NCI-H748 (cell line): ENCODE data around the gene TMEM80.
A peak's percentile ranks its signal among the peaks of the same experiment; 100 is the strongest.
"Not testable (repeated sequence)": the region's sequence is repeated elsewhere in the genome, so short reads cannot be mapped to it uniquely, and the experiment has no call there.

Experiments
- DNase-seq: peaks from one replicate; lab custom pipeline; 2025; ENCODE audit not compliant: unreplicated experiment; lab: John Stamatoyannopoulos, UW

TMEM80 gene

DNA sequence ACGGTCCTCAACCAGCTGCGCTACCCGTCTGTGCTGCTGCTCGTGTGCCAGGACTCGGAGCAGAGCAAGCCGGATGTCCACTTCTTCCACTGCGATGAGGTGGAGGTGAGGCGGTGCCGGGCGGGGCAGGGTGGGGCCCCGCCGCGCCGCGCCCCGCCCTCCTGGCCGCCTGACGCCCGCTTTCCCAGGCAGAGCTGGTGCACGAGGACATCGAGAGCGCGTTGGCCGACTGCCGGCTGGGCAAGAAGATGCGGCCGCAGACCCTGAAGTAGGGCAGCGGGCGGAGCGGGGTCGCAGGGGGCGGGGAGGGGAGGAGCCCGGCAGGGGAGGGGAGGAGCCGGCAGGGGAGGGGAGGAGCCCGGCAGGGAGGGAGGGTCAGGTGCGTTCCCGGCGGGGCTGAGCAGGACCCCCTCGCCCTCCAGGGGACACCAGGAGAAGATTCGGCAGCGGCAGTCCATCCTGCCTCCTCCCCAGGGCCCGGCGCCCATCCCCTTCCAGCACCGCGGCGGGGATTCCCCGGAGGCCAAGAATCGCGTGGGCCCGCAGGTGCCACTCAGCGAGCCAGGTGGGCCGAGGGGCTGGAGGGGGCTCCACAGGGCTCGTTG is 25.1 kb downstream of the TMEM80 start:
- peak; percentile 90 for DNase-seq

DNA sequence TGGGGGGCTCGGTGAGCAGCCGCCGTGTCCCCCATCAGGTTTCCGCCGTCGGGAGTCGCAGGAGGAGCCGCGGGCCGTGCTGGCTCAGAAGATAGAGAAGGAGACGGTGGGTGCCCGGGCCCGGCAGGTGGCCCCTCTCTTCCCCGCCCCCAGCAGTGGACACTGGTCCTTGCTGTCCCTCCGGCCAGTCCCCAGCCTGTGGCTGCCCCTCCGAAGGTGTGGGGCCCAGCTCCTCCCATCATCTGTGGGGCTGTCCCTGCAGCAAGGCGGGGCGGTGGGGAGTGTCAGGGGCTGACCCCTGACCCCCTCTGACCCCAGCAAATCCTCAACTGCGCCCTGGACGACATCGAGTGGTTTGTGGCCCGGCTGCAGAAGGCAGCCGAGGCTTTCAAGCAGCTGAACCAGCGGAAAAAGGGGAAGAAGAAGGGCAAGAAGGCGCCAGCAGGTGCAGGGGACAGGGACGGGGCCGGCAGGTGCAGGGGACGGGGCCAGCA is 25.7 kb downstream of the TMEM80 start:
- peak; percentile 51 for DNase-seq

DNA sequence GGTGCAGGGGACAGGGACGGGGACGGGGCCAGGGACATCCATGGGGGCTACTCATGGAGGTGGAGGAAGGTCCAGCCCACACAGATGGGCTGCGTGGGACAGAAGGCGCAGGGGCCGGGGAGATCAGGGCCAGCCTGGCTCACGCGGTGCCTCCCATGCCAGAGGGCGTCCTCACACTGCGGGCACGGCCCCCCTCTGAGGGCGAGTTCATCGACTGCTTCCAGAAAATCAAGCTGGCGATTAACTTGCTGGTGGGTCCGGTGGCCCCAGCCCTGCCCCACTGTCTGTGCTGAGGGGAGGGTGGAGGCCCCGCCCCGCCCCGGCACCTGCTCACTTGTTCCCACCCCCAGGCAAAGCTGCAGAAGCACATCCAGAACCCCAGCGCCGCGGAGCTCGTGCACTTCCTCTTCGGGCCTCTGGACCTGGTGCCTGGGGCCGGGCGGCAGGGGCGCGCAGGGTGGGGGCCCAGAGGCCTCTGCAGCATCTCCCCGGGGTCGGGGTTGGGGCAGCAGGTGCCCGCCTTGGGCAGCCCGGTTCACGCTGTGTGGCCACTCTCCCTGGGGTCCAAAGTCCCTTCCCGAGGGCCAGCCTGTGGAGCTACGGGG is 26.2 kb downstream of the TMEM80 start:
- peak; percentile 76 for DNase-seq

DNA sequence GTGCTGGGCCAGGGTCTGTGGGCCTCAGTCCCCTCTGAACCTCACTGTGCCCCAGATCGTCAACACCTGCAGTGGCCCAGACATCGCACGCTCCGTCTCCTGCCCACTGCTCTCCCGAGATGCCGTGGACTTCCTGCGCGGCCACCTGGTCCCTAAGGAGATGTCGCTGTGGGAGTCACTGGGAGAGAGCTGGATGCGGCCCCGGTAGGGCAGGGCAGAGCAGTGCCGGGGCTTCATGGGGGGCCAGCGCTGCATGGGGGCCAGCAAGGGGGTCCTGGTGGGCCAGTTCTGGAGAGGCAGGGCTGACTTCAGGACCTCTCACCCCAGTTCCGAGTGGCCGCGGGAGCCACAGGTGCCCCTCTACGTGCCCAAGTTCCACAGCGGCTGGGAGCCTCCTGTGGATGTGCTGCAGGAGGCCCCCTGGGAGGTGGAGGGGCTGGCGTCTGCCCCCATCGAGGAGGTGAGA is 26.8 kb downstream of the TMEM80 start:
- DNase-seq, result no peak

DNA sequence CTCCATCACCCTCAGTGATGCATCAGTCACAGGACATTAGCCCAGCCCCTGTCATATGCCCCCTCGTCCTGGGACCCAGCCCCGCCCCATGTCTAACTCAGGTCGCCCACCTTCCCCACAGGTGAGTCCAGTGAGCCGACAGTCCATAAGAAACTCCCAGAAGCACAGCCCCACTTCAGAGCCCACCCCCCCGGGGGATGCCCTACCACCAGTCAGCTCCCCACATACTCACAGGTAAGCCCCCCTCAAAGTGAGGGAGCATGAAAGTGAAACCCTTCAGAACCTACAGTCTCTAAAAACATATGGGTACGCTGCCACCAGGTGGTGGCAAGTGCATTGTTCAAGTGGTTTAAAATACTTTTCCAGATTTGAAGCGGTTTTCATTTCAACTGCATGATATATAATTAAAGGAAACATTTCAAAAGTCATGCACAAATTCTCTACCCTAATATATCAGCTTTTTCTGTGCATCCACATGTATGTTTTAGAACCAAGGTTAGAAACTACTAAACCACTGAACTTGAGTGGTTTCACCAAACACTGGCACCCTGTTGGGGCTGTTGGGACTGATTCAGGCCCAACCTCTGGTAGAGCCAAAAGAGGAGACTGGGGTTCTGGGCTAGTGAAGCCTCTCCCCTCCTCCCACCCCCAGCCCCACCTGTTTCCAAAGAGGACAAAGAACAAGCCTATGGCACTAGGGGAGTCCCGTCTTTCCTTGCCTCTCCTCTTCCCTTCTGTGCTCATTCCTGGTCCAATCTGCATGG is 27.7 kb downstream of the TMEM80 start:
- peak; percentile 57 for DNase-seq

DNA sequence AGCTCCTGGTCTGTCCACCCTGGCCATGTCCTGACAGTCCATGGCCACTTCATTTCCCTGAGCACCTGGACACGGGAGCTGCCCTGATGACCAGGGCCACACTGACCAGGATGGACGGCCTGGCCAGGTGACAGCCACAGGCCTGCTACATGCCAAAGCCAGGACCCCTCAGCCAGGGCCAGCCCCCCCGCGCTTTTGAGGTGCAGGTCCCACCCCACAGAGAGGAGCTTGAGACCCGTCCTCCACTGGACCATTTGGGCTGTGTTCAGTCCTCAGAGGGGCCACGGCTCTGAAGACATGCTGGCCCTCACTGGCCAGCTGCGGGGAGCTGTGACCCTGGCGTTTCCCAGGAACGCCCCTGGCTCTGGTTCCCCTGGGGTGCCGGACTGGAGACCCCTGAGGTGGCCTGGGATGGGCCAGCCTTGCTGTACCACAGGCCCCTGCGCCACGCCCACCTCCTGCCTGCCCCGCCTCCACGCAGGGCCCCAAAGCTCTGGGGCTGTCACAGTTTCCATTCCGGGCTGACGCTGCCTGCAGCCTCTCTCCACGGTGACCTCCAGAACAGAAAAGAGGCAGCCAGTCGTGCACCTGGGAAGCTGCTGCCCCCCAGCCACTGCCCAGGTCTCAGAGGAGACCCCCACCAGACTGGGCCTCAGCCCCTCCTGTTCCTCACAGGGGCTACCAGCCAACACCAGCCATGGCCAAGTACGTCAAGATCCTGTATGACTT is 28.6 kb downstream of the TMEM80 start:
- no peak for DNase-seq

DNA sequence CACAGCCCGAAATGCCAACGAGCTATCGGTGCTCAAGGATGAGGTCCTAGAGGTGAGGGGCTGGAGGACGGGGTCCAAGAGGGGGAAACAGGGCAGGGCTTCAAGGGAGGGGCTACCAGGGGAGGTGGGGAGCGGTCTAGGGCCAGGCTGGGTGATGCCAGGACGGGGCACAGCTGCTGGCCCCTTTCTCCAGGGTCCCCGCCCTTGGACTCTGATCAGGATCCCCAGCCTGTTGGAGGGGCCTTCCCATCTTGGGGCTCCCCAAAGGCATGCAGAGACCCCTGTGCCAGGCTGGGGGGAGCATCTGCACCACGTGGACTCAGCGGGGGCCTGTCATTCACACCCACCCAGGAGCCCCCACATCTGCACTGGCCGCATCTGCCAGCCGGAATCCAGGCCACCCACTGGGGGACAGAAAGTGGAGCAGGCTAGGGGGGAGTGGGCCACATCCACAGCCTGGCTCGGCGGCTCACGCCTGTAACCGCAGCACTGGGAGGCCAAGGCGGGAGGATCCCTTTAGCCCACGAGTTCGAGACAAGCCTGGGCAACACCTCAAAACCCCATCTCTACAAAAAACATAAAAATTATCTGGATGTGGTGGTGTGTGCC is 29.3 kb downstream of the TMEM80 start:
- DNase-seq, result no peak

DNA sequence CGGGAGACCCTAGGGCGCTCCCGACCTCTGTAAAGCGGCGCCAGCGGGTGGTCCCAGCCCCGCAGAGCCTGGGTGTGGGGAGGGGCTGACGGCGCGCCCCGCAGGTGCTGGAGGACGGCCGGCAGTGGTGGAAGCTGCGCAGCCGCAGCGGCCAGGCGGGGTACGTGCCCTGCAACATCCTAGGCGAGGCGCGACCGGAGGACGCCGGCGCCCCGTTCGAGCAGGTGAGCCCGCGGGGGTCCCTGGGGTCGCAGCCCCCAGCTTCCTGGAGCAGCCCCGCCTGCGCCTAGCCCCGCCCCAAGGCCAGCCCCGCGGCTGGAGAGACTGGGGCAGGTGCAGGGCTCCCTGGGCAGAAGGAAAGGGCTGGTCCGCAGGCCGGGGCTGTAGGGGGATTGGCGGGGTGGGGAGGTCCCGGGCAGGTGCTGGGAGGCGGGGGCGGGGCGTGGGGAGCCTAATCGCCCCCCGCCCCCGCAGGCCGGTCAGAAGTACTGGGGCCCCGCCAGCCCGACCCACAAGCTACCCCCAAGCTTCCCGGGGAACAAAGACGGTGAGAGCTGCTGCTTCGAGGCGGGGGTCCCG is 30.1 kb downstream of the TMEM80 start:
- DNase-seq, result peak; percentile 79

DNA sequence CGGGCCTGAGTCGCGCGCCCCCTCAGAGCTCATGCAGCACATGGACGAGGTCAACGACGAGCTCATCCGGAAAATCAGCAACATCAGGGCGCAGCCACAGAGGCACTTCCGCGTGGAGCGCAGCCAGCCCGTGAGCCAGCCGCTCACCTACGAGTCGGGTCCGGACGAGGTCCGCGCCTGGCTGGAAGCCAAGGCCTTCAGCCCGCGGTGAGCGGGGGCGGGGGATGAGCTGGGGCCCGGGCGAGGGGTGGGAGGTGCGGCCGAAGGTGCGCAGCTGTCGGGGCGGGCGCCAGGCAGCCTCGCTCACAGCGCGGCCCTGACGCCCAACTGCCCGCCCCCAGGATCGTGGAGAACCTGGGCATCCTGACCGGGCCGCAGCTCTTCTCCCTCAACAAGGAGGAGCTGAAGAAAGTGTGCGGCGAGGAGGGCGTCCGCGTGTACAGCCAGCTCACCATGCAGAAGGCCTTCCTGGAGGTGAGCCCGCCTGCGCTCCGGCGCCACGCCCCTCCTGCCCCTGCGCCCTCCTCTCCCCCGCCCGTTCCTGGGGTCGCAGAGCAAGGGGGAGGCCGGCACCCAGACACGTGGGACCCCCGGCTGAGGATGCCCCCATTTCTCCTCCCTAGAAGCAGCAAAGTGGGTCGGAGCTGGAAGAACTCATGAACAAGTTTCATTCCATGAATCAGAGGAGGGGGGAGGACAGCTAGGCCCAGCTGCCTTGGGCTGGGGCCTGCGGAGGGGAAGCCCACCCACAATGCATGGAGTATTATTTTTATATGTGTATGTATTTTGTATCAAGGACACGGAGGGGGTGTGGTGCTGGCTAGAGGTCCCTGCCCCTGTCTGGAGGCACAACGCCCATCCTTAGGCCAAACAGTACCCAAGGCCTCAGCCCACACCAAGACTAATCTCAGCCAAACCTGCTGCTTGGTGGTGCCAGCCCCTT is 30.9 kb downstream of the TMEM80 start:
- peak; percentile 92 for DNase-seq

DNA sequence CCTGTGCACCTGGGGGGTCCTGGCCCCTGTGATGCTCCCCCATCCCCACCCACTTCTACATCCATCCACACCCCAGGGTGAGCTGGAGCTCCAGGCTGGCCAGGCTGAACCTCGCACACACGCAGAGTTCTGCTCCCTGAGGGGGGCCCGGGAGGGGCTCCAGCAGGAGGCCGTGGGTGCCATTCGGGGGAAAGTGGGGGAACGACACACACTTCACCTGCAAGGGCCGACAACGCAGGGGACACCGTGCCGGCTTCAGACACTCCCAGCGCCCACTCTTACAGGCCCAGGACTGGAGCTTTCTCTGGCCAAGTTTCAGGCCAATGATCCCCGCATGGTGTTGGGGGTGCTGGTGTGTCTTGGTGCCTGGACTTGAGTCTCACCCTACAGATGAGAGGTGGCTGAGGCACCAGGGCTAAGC is 31.7 kb downstream of the TMEM80 start:
- no peak for DNase-seq

DNA sequence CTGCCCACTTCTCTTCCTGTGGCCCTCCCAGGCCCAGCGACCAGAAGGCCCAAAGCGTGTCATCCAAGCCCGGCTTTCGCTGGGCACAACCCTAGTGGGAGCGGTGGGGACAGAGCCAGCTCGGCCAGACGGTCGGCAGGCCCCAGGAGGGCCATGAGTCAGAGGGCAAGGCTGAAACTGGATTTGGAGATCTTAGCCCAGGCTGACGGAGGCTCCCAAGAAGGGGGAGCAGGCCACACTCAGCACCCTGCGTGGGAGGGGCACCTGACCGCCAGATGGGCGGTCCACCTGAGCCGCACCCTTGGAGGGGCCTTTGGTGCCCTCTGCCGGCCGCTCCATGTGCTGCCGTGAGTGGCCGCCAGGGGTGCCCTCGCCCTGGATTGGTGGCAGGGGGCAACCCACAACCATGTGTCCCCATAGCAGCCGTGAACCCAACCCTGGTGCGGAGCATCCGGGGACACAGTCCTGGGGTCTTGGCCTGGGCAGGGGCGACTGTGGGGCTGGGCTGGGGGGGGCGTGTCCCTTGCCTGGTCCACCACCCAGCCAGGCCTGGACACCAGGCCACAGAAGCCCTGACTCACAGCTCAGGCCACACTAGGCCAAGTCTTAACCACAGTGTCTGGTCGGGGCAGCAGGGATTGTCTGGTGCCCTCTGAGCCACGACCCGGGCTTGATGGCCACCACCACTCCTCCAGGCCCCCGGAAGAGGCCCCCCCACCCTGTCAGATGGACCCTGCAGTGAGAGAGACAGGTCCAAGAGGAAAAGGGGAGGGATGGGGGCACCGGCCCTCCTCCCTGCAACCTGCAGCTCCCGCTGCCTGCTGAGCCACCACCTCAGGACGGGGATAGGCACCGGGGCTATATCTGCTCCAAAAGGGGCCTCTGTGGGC is 32.5 kb downstream of the TMEM80 start:
- DNase-seq, result peak; percentile 80

DNA sequence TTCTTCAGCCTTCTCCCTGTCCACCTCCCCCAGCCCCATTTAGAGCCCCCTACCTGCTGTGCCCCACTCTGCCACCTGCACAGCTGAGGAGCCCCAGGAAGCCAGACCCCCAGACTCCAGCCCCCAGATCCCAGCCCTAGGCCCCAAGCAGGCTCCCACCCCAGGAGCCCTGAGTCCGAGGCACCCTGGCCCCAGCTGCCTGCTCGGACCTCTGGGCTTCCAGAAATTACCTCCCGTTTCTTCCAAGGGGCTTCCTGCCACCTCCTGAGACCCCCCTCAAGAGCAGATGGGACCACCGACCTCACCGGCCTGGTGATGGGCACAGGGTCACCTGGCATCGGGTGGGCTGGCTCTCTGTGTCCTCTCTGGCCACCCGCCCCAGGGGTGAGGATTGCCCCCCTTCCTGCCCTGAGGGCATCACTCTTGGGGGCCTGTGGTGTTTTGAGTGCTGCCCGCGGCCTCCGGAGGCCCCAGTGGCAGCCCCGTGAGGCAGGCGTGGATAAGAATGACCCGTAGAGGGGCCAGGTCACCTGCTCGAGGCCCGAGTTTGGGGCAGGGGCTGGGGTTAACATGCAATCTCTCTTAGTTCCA is 33.4 kb downstream of the TMEM80 start:
- no peak for DNase-seq

DNA sequence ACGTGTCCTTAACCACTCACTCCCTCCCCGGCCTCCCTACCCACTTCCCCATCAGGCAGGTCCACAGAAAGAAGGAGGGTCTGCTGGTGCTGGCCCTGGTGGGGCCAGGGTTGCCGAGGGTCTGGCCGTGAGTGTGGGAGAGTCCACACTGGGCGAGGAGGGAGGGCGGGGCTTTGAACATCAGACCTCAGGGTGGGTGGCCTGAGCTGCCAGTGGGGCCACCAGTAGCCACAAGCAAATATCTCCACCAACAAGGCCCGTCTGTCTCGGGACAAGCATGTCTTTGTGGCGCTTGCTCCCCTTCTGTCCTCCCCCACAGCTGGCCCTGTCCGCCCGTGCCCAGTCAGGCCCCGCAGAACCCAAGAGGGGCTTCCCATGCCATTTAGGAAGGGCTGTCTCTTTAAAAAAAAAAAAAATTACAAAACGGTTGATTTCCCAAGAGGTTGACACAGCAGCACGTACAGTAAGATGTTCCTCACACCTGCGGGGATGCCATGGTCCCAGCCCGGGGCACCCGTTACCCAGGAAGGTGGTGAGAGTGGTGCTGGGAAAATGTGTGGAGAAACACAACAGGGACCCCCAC is 34.0 kb downstream of the TMEM80 start:
- no peak for DNase-seq

DNA sequence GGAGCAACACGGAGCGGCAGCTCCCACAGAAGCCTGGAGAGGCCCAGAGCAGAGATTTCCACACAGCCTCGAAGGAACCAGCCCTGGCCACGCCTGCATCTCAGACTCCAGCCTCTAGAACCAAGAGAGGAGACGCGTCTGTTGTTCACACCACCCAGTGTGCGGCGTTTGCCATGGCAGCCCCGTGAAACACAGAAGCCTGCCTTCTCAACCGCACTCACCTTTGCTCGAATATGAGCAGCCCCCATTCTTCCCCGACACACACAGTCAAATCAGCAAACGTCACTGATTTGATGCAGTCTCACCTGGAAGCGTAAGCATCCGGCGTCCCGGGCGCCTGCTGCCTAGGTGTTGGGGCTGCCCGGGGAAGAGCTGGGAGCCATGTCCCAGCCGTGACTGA is 37.5 kb downstream of the TMEM80 start:
- no peak for DNase-seq

DNA sequence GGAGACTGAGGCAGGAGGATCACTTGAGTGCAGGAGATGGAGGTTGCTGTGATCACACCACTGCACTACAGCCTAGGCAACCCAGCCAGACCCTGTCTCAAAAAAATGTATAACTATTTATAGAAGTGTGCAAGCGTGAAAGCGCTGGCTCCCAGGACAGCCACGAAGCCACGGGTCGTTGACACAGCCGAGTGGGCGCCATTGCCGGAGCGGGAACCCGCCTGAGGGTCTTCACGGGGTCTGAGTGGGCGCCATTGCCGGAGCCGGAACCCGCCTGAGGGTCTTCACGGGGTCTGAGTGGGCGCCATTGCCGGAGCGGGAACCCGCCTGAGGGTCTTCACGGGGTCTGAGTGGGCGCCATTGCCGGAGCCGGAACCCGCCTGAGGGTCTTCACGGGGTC is 38.9 kb downstream of the TMEM80 start:
- not testable (repeated sequence) for DNase-seq

DNA sequence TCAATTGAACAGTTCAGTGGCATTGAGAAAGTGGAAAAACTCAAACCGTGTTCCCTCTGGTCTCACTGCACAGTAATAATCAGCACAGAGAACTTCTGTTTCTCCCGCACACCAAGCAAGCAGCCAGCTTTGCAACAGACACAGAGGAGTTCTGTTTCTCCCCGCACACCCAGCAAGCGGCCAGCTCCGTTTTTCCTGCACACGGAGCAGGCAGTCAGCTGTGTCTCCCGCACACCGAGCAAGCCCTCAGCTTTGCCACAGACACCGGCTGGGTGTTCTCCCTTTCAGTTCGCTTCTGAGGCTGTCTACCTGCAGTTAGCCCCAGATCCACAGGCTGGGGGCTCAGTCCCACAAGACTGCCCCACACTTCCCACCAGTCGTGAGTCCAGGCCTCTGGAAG is 41.8 kb downstream of the TMEM80 start:
- DNase-seq, result no peak

DNA sequence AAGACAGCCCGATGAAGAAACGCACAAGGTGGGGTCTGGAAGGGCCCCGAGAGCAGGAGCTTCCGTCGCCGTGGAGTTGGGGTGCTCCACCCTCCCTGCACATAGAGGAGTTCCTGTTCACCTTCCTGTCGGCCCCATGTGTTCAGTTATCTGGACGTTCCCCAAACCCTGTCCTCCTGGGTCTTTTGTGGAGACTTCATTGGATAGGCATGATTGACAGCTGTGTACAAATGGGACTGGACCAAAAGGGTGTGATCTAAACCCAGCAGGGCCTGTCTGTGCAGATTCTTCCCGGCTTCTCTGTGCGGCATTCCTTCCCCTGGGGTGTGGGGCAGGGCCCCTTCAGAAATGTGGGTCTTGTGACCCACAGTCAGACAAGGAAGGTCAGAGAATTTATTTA is 42.3 kb downstream of the TMEM80 start:
- DNase-seq, result not testable (repeated sequence)

DNA sequence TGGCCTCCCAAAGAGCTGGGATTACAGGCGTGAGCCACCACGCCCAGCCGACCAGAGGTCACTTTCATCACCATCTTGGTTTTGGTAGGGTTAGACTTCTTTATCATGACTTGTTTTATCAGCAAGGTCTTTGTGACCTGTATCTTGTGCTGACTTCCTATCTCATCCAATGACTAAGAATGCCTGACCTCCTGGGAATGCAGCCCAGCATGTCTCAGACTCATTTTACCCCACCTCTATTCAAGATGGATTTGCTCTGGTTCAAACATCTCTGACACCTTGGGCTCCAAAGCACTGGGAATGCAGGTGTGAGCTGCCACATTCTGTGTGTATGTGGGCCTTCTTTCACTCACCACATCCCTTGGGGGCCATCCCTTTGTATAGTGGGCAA is 46.5 kb downstream of the TMEM80 start:
- DNase-seq, result no peak
